Measurements from ENCODE around the gene LRRC41.

DNA sequence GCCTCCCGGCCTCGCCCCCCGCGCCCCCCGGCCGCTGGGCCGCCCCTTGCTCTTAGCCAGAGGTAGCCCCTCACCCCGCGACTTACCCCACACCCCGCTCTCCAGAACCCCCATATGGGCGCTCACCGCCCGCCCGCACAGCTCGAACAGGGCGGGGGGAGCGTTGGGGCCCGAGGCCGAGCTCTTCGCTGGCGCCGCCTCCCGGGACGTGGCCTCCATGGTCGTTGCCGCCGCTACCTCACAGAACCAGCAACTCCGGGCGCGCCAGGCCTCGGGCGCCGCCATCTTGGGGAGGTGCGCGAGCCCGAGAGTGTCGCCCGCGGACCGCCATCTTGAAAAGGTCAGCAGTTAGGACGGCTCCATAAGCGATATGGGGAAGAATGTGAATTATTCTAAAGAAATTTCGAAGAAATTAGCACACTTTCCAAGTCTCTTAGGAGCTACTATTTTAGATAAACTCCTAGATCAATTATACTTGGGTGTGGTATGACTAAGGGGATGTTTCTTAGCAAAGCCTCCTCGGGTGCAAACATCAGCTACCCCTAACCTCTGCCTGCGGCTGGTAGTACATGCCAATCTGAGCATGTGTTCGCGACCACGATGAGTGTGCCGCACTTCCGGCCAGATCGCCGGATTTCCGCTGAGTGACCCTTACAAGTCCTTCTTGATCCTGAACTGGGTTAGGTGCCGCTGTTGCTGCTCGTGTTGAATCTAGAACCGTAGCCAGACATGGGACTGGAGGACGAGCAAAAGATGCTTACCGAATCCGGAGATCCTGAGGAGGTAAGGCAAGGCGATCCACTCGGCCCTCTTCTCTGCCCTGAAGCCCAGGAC is at the start of gene LRRC41, which contains the start of gene UQCRH:
- TF ChIP-seq CTCF (conservative IDR thresholded peaks at IDR 0.05 in 1 of 2, IDR thresholded peaks at IDR 0.05 in 1 of 2; ENCODE audit: low read depth in 1 of 2, low read length in 2 of 2) (no peak), EZH2 (IDR thresholded peaks at IDR 0.05; ENCODE audit: low read length, missing control alignments) (no peak)
